ENCODE results near the gene PRDM10. TPM values are rescaled to one million over a fixed set of nuclear protein-coding genes. Genes with fewer than 3 reads are reported as not detected.

PRDM10 gene
- total RNA-seq, 1 donor from 2014 or later: 15.8 TPM

- no peak for DNase-seq (ENCODE audit: low spot score)
- peaks cover 7% of the 10 kb centered on the region for H3K27me3 Mint-ChIP-seq (ENCODE audit: unreplicated experiment)
- H3K4me3 Mint-ChIP-seq (ENCODE audit: unreplicated experiment): peak overlapping the region; percentile 93
- TF ChIP-seq, protein P1, sequence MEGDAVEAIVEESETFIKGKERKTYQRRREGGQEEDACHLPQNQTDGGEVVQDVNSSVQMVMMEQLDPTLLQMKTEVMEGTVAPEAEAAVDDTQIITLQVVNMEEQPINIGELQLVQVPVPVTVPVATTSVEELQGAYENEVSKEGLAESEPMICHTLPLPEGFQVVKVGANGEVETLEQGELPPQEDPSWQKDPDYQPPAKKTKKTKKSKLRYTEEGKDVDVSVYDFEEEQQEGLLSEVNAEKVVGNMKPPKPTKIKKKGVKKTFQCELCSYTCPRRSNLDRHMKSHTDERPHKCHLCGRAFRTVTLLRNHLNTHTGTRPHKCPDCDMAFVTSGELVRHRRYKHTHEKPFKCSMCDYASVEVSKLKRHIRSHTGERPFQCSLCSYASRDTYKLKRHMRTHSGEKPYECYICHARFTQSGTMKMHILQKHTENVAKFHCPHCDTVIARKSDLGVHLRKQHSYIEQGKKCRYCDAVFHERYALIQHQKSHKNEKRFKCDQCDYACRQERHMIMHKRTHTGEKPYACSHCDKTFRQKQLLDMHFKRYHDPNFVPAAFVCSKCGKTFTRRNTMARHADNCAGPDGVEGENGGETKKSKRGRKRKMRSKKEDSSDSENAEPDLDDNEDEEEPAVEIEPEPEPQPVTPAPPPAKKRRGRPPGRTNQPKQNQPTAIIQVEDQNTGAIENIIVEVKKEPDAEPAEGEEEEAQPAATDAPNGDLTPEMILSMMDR (IDR thresholded peaks at IDR 0.05; ENCODE audit: unreplicated experiment): no peak
- no peaks in the 10 kb centered on the region for H3K9me3 Mint-ChIP-seq (ENCODE audit: unreplicated experiment)
- no peak overlapping the region for H3K27ac Mint-ChIP-seq (ENCODE audit: unreplicated experiment)
- peaks cover 24% of the 10 kb centered on the region for H3K4me1 Mint-ChIP-seq (ENCODE audit: unreplicated experiment)
- peaks cover 15% of the 10 kb centered on the region for H3K36me3 Mint-ChIP-seq (ENCODE audit: low read depth, unreplicated experiment)
Observed at GRCh38 chr11:129894278-129895125, 108.1 kb downstream of the PRDM10 start.

- TF ChIP-seq, protein P1 (IDR thresholded peaks at IDR 0.05; ENCODE audit: unreplicated experiment): no peak
- Mint-ChIP-seq H3K27me3 (ENCODE audit: unreplicated experiment) (no peaks in the 10 kb centered on the region), H3K4me1 (ENCODE audit: unreplicated experiment) (peaks cover 9% of the 10 kb centered on the region), H3K4me3 (ENCODE audit: unreplicated experiment) (no peak overlapping the region), H3K27ac (ENCODE audit: unreplicated experiment) (no peak overlapping the region), H3K36me3 (ENCODE audit: low read depth, unreplicated experiment) (peaks cover 47% of the 10 kb centered on the region), H3K9me3 (ENCODE audit: unreplicated experiment) (no peaks in the 10 kb centered on the region)
- no peak for DNase-seq (ENCODE audit: low spot score)
Observed at GRCh38 chr11:129888451-129888850, 114.2 kb downstream of the PRDM10 start.

GRCh38 chr11:129885381-129885780 is 117.3 kb downstream of the PRDM10 start:
- Mint-ChIP-seq H3K4me1 (ENCODE audit: unreplicated experiment) (peaks cover 3% of the 10 kb centered on the region), H3K9me3 (ENCODE audit: unreplicated experiment) (no peaks in the 10 kb centered on the region), H3K36me3 (ENCODE audit: low read depth, unreplicated experiment) (peaks cover 53% of the 10 kb centered on the region), H3K27me3 (ENCODE audit: unreplicated experiment) (no peaks in the 10 kb centered on the region), H3K4me3 (ENCODE audit: unreplicated experiment) (no peak overlapping the region), H3K27ac (ENCODE audit: unreplicated experiment) (no peak overlapping the region)
- DNase-seq (ENCODE audit: low spot score): no peak
- TF ChIP-seq, protein P1 (IDR thresholded peaks at IDR 0.05; ENCODE audit: unreplicated experiment): no peak

- Mint-ChIP-seq H3K27ac (ENCODE audit: unreplicated experiment) (no peak overlapping the region), H3K36me3 (ENCODE audit: low read depth, unreplicated experiment) (peaks cover 53% of the 10 kb centered on the region), H3K4me1 (ENCODE audit: unreplicated experiment) (peaks cover 3% of the 10 kb centered on the region), H3K27me3 (ENCODE audit: unreplicated experiment) (peaks cover 2% of the 10 kb centered on the region), H3K4me3 (ENCODE audit: unreplicated experiment) (no peak overlapping the region), H3K9me3 (ENCODE audit: unreplicated experiment) (no peaks in the 10 kb centered on the region)
- no peak for DNase-seq (ENCODE audit: low spot score)
- TF ChIP-seq, protein P1 (IDR thresholded peaks at IDR 0.05; ENCODE audit: unreplicated experiment): no peak
Observed at GRCh38 chr11:129884581-129884980, 118.1 kb downstream of the PRDM10 start.

- Mint-ChIP-seq H3K9me3 (ENCODE audit: unreplicated experiment) (no peaks in the 10 kb centered on the region), H3K4me1 (ENCODE audit: unreplicated experiment) (no peaks in the 10 kb centered on the region), H3K4me3 (ENCODE audit: unreplicated experiment) (no peak overlapping the region), H3K27ac (ENCODE audit: unreplicated experiment) (no peak overlapping the region), H3K36me3 (ENCODE audit: low read depth, unreplicated experiment) (peaks cover 67% of the 10 kb centered on the region), H3K27me3 (ENCODE audit: unreplicated experiment) (peaks cover 4% of the 10 kb centered on the region)
- DNase-seq (ENCODE audit: low spot score): peak; percentile 70
- TF ChIP-seq, protein P1 (IDR thresholded peaks at IDR 0.05; ENCODE audit: unreplicated experiment): peak; percentile 73
Observed at GRCh38 chr11:129881570-129882170, 121.0 kb downstream of the PRDM10 start.

Measured in endothelial cell (in vitro differentiated cells).